Measurements from ENCODE around the gene CCR9. TPM values are rescaled to one million over a fixed set of nuclear protein-coding genes. Genes with fewer than 3 reads are reported as not detected.

Gene CCR9
- total RNA-seq, 4 donors from 2014 or later, result 0.14 to 1.3 TPM; not detected in 2

DNA sequence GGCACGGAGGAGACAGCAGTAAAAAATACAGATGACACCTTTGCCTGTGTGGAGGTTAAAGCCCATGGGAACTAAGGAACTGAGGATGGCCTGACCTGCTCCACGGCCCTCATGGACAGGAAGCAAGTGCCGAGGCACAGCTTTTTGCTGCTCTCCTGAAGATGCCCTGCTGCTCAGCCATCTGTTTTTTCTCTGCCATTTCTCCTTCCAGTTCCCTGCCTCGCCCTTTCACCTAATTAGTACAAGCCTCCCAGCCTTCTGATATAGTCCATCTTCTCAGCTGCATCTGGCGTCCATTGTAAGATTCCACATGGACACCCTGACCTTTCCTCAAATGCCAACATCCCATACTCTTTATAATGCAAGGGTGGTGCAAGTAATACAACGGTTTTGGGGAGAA, 45.2 kb downstream of the CCR9 start:
- intact Hi-C loops (cut with DNase I; ENCODE audit: low total_unique reads) (loop anchor here (10.0 kb wide), 1 partner anchor 167 kb away; no protein-coding TSS in a partner anchor), in situ Hi-C loops (cut with MboI; ENCODE audit: low pct_ligation_motif_present in 1 of 4, low pct_unique_long_range_greater_than_20kb in 1 of 4, low sequenced_read_pairs in 3 of 4) (loop anchor here in 3 of 4 donors (25.0 kb wide), 3 partner anchors 281 to 456 kb away; partner anchors contain the start of genes CCR1 (in 2 of the 3), CCR2 (in 1 of the 3) and CCR5 (in 1 of the 3))
- no peak for DNase-seq
- Histone ChIP-seq H3K36me3 (peaks cover 0 to 52% (median 25%) of the 10 kb centered on the region in 4 donors), H3K27me3 (no peaks in the 10 kb centered on the region), H3K9me3 (no peaks in the 10 kb centered on the region), H3K4me3 (no peak overlapping the region), H3K27ac (no peak overlapping the region), H3K4me1 (no peaks in the 10 kb centered on the region)
- WGBS, 2 donors (ENCODE audit: low coverage in 1 of 2), result 79% methylated on average over 3 to 6 of the region's 6 CpGs
- TF ChIP-seq POLR2AphosphoS5 (IDR thresholded peaks at IDR 0.05), result no peak
- TF ChIP-seq, protein P1, sequence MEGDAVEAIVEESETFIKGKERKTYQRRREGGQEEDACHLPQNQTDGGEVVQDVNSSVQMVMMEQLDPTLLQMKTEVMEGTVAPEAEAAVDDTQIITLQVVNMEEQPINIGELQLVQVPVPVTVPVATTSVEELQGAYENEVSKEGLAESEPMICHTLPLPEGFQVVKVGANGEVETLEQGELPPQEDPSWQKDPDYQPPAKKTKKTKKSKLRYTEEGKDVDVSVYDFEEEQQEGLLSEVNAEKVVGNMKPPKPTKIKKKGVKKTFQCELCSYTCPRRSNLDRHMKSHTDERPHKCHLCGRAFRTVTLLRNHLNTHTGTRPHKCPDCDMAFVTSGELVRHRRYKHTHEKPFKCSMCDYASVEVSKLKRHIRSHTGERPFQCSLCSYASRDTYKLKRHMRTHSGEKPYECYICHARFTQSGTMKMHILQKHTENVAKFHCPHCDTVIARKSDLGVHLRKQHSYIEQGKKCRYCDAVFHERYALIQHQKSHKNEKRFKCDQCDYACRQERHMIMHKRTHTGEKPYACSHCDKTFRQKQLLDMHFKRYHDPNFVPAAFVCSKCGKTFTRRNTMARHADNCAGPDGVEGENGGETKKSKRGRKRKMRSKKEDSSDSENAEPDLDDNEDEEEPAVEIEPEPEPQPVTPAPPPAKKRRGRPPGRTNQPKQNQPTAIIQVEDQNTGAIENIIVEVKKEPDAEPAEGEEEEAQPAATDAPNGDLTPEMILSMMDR (IDR thresholded peaks at IDR 0.05), result no peak
- TF ChIP-seq EP300 (IDR thresholded peaks at IDR 0.05; ENCODE audit: low read depth), result no peak
- TF ChIP-seq POLR2A (IDR thresholded peaks at IDR 0.05), result no peak

DNA sequence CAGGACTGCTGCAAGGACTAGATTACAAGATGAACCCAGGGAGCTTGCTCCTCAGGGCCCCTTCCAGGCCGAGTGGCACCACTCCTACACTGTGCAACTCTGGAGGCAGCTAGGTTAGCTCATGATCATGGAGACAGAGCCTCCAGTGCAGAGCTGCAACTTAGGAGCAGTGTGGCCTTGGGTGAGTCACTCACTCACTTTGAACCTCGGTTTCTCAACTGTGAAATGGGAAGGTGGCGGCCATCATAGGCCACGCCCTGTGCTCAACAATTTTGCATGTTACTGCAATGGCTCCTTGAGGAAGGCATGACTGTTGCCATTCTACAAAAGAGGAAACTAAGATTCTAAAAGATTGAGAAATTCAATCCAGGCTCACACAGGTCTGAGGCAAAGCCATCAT, 45.8 kb downstream of the CCR9 start:
- WGBS, 2 donors (ENCODE audit: low coverage in 1 of 2), result 92 to 100% methylated on average over 1 to 4 of the region's 4 CpGs
- H3K4me1 ChIP-seq, result no peaks in the 10 kb centered on the region
- in situ Hi-C loops (cut with MboI; ENCODE audit: low pct_ligation_motif_present in 1 of 4, low pct_unique_long_range_greater_than_20kb in 1 of 4, low sequenced_read_pairs in 3 of 4) (loop anchor here in 3 of 4 donors (25.0 kb wide), 3 partner anchors 280 to 455 kb away; partner anchors contain the start of genes CCR1 (in 2 of the 3), CCR2 (in 1 of the 3) and CCR5 (in 1 of the 3)), intact Hi-C loops (cut with DNase I; ENCODE audit: low total_unique reads) (loop anchor here (10.0 kb wide), 1 partner anchor 167 kb away; no protein-coding TSS in a partner anchor)
- H3K27ac ChIP-seq, result no peak overlapping the region
- H3K9me3 ChIP-seq, result no peaks in the 10 kb centered on the region
- TF ChIP-seq POLR2AphosphoS5 (IDR thresholded peaks at IDR 0.05) (no peak), EP300 (IDR thresholded peaks at IDR 0.05; ENCODE audit: low read depth) (no peak), POLR2A (IDR thresholded peaks at IDR 0.05) (no peak)
- TF ChIP-seq, protein P1 (IDR thresholded peaks at IDR 0.05), result no peak
- H3K27me3 ChIP-seq, result no peaks in the 10 kb centered on the region
- no peak for DNase-seq
- no peak overlapping the region for H3K4me3 ChIP-seq
- peaks cover 0 to 52% (median 25%) of the 10 kb centered on the region in 4 donors for H3K36me3 ChIP-seq

DNA sequence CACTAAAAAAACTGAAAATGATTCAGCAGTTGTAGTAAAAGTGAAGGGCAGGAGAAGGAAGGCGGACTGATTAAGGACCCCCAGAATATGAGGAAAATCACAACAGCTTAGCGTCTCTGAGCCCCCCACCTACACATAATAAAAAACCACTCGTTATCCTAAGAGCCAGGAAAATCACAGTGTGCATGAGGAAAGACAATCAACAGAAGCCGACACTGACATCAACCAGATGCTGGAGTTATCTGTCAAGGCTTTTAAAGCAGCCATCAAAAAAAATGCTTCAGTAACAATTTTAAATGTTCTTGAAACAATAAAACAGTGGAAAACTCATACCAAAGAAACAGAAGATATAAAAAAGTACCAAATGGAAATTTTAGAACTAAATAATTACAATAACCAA, 47.2 kb downstream of the CCR9 start:
- no peak overlapping the region for H3K27ac ChIP-seq
- DNase-seq, result no peak
- TF ChIP-seq EP300 (IDR thresholded peaks at IDR 0.05; ENCODE audit: low read depth), result no peak
- TF ChIP-seq, protein P1 (IDR thresholded peaks at IDR 0.05), result no peak
- in situ Hi-C loops (cut with MboI; ENCODE audit: low pct_ligation_motif_present in 1 of 4, low pct_unique_long_range_greater_than_20kb in 1 of 4, low sequenced_read_pairs in 3 of 4), result loop anchor here in 3 of 4 donors (25.0 kb wide), 3 partner anchors 279 to 454 kb away; partner anchors contain the start of genes CCR1 (in 2 of the 3), CCR2 (in 1 of the 3) and CCR5 (in 1 of the 3)
- H3K27me3 ChIP-seq, result no peaks in the 10 kb centered on the region
- H3K36me3 ChIP-seq, result peaks cover 0 to 45% (median 21%) of the 10 kb centered on the region in 4 donors
- no peaks in the 10 kb centered on the region for H3K9me3 ChIP-seq
- no peaks in the 10 kb centered on the region for H3K4me1 ChIP-seq
- no peak overlapping the region for H3K4me3 ChIP-seq
- WGBS, 2 donors (ENCODE audit: low coverage in 1 of 2), result 80 to 87% methylated on average over 4 of the region's 4 CpGs
- intact Hi-C loops (cut with DNase I; ENCODE audit: low total_unique reads), result loop anchor here (10.0 kb wide), 1 partner anchor 169 kb away; no protein-coding TSS in a partner anchor

DNA sequence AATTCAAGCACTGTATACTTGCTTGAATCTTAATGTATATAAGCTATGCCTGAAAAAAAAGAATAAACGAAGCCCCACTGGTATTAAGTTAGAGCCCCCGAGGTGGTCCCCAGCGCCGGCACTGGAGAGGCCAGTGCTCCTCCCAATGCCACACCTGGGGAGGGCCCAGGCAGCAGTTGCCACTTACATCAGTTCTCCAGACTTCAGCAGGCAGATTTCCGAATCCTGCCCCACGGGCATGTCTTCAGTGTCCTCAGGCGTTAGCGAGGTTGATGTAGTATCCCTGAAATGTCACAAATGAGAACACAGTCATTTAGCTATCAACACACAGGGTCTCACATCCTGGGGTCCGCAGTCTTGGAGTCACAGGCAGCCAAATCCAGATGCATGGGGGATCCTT, 49.9 kb downstream of the CCR9 start:
- no peak overlapping the region for H3K4me3 ChIP-seq
- in situ Hi-C loops (cut with MboI; ENCODE audit: low pct_ligation_motif_present in 1 of 4, low pct_unique_long_range_greater_than_20kb in 1 of 4, low sequenced_read_pairs in 3 of 4), result loop anchor here in 3 of 4 donors (25.0 kb wide), 3 partner anchors 276 to 451 kb away; partner anchors contain the start of genes CCR1 (in 2 of the 3), CCR2 (in 1 of the 3) and CCR5 (in 1 of the 3)
- WGBS, 2 donors (ENCODE audit: low coverage in 1 of 2), result 85 to 91% methylated on average over 3 to 9 of the region's 9 CpGs

More for the DNA sequence above, 49.9 kb downstream of the CCR9 start:
- no peak for TF ChIP-seq POLR2AphosphoS5 (IDR thresholded peaks at IDR 0.05)
- TF ChIP-seq POLR2A (IDR thresholded peaks at IDR 0.05), result no peak
- TF ChIP-seq EP300 (IDR thresholded peaks at IDR 0.05; ENCODE audit: low read depth), result no peak
- TF ChIP-seq, protein P1 (IDR thresholded peaks at IDR 0.05), result no peak
- no peaks in the 10 kb centered on the region for H3K9me3 ChIP-seq
- DNase-seq, result no peak
- H3K27ac ChIP-seq, result no peak overlapping the region
- H3K27me3 ChIP-seq, result no peaks in the 10 kb centered on the region
- H3K4me1 ChIP-seq, result peaks cover 0 to 8% (median 4%) of the 10 kb centered on the region in 4 donors
- intact Hi-C loops (cut with DNase I; ENCODE audit: low total_unique reads), result loop anchor here (10.0 kb wide), 1 partner anchor 171 kb away; no protein-coding TSS in a partner anchor
- peaks cover 0 to 29% (median 14%) of the 10 kb centered on the region in 4 donors for H3K36me3 ChIP-seq

All from transverse colon (tissue), 4 donors.